ENCODE results near the gene ZSCAN4. TPM values are rescaled to one million over a fixed set of nuclear protein-coding genes. Genes with fewer than 3 reads are reported as not detected.
A peak's percentile ranks its signal among the peaks of the same experiment; 100 is the strongest.

The ZSCAN4 gene, protein sequence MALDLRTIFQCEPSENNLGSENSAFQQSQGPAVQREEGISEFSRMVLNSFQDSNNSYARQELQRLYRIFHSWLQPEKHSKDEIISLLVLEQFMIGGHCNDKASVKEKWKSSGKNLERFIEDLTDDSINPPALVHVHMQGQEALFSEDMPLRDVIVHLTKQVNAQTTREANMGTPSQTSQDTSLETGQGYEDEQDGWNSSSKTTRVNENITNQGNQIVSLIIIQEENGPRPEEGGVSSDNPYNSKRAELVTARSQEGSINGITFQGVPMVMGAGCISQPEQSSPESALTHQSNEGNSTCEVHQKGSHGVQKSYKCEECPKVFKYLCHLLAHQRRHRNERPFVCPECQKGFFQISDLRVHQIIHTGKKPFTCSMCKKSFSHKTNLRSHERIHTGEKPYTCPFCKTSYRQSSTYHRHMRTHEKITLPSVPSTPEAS
- not detected for total RNA-seq

- H3K4me3 ChIP-seq = no peak within 1 kb of the TSS
- DNase-seq (ENCODE audit: low spot score) = no peak
- H3K4me1 ChIP-seq (replicated peaks) = no peaks in the 10 kb centered on the region
- no peaks in the 10 kb centered on the region for H3K36me3 ChIP-seq
- TF ChIP-seq POLR2AphosphoS5 (IDR thresholded peaks at IDR 0.05) = no peak
- TF ChIP-seq CTCF (IDR thresholded peaks at IDR 0.05) = no peak
- no peak for TF ChIP-seq POLR2A (IDR thresholded peaks at IDR 0.05)
- H3K27ac ChIP-seq = no peak within 1 kb of the TSS
- intact Hi-C loops (cut with DNase I) = no loop called here
- WGBS = 90% methylated on average over 2 of the region's 2 CpGs
- H3K27me3 ChIP-seq (replicated peaks; ENCODE audit: insufficient read depth) = no peaks in the 10 kb centered on the region
- H3K9me3 ChIP-seq = no peaks in the 10 kb centered on the region
These were observed at the start of gene ZSCAN4 for GRCh38 chr19:57668635-57669034. Gene ZSCAN4 (plus strand): TSS chr19:57668935. CDS start chr19:57676146, 7,211 bp downstream.

- peaks cover 14% of the 10 kb centered on the region for H3K9me3 ChIP-seq
- no peak overlapping the region for H3K27ac ChIP-seq
- WGBS = 97% methylated on average over 10 of the region's 10 CpGs
- H3K27me3 ChIP-seq (replicated peaks; ENCODE audit: insufficient read depth) = no peaks in the 10 kb centered on the region
- DNase-seq (ENCODE audit: low spot score) = no peak
- H3K4me1 ChIP-seq (replicated peaks) = no peaks in the 10 kb centered on the region
- H3K4me3 ChIP-seq = no peak overlapping the region
- intact Hi-C loops (cut with DNase I) = no loop called here
- peaks cover 24 to 32% of the 10 kb centered on the region in 2 donors for H3K36me3 ChIP-seq
- no peak for TF ChIP-seq POLR2AphosphoS5 (IDR thresholded peaks at IDR 0.05)
- TF ChIP-seq POLR2A (IDR thresholded peaks at IDR 0.05) = no peak
These were observed 47.9 kb upstream of the ZSCAN4 start for GRCh38 chr19:57620673-57621348.

GRCh38 chr19:57623091-57623490, 45.6 kb upstream of the ZSCAN4 start:
- Histone ChIP-seq H3K9me3 (peaks cover 14% of the 10 kb centered on the region), H3K27ac (no peak overlapping the region), H3K27me3 (replicated peaks; ENCODE audit: insufficient read depth) (no peaks in the 10 kb centered on the region), H3K4me3 (no peak overlapping the region), H3K4me1 (replicated peaks) (no peaks in the 10 kb centered on the region), H3K36me3 (peaks cover 24 to 32% of the 10 kb centered on the region in 2 donors)
- DNase-seq (ENCODE audit: low spot score) = no peak
- no peak for TF ChIP-seq POLR2A (IDR thresholded peaks at IDR 0.05)
- no peak for TF ChIP-seq CTCF (IDR thresholded peaks at IDR 0.05)
- TF ChIP-seq POLR2AphosphoS5 (IDR thresholded peaks at IDR 0.05) = no peak
- intact Hi-C loops (cut with DNase I) = no loop called here

DNA sequence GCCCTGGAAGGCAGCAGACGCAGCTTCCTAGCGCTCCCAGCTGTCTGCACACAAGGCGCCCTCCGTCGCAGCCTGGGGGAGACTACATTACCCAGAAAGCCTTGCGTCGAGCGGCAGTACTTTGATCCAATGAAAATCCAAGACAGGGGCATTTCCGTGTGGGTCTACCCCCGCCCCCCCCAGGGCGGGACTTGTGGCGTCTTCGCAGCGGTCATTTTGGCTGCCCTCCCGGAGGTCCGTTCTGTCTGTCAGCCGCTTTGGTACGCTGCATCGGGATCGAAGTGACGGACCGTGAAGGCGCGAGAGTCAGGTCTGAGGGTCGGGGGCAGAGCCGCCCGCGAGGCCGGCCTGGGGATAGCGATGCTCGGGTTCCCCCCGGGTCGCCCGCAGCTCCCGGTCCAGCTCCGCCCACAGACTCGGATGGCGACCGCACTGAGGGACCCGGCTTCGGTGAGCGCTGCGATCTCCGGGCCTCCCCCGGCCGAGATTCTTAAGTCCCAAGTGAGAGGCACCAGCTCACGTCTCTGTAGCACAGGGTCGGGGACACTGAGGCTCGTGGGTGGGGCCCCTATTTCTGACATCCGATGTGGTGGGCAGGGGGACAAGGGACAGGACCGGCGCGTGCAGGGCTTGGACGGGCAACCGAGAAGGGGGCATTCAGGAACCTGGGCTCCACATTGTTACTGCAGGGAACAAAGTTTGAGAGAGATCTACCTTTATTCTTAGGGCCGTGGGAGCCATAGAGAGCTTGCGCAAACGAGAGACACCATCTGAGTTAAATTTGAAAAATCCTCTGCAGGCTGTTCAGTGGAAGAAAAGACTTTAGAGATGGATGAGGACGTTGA, 35.5 kb upstream of the ZSCAN4 start, which contains the start of gene ZNF211:
Gene ZNF211 (plus strand): TSS at position 182 of the 845 bp plus-strand sequence. CDS start 179 bp downstream, at position 361.
- WGBS = 1% methylated on average over 42 of the region's 59 CpGs
- Histone ChIP-seq H3K27ac (peak within 1 kb of the TSS; percentile 77 to 84), H3K9me3 (no peaks in the 10 kb centered on the region), H3K27me3 (replicated peaks; ENCODE audit: insufficient read depth) (no peaks in the 10 kb centered on the region), H3K4me1 (replicated peaks) (peaks cover 5% of the 10 kb centered on the region), H3K36me3 (no peaks in the 10 kb centered on the region), H3K4me3 (peak within 1 kb of the TSS; percentile 78 to 84)
- intact Hi-C loops (cut with DNase I) = no loop called here
- TF ChIP-seq POLR2AphosphoS5 (IDR thresholded peaks at IDR 0.05) (peak; percentile 96), CTCF (IDR thresholded peaks at IDR 0.05) (peak in 2 of 4 experiments; percentile 15), POLR2A (IDR thresholded peaks at IDR 0.05) (peak; percentile 18)
- DNase-seq (ENCODE audit: low spot score) = peak; percentile 89

DNA sequence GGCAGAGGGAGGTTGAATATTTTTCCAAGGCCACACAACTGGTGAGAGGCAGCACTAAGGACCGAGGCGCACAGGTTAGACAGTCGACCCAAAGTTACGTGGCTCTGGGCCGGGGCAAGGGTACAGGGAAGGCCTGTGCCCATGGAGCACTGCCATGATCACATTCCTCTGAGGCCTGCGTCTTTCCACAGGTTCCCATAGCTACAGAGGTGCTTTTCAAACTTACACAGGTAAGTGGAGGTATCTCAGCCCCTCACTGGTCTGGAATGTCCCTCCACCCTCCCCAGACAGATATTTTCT, 35.0 kb upstream of the ZSCAN4 start:
- Histone ChIP-seq H3K36me3 (no peaks in the 10 kb centered on the region), H3K4me1 (replicated peaks) (peaks cover 5% of the 10 kb centered on the region), H3K27me3 (replicated peaks; ENCODE audit: insufficient read depth) (no peaks in the 10 kb centered on the region), H3K9me3 (no peaks in the 10 kb centered on the region), H3K4me3 (peak overlapping the region; percentile 78 to 84), H3K27ac (peak overlapping the region; percentile 77 to 84)
- no peak for TF ChIP-seq POLR2AphosphoS5 (IDR thresholded peaks at IDR 0.05)
- no peak for TF ChIP-seq CTCF (IDR thresholded peaks at IDR 0.05)
- TF ChIP-seq POLR2A (IDR thresholded peaks at IDR 0.05) = no peak
- DNase-seq (ENCODE audit: low spot score) = no peak
- intact Hi-C loops (cut with DNase I) = no loop called here
- 42% methylated on average over 6 of the region's 6 CpGs for WGBS

All from prostate gland (tissue), 2 donors.